ENCODE data around the gene ZNF470.

Gene ZNF470

DNA sequence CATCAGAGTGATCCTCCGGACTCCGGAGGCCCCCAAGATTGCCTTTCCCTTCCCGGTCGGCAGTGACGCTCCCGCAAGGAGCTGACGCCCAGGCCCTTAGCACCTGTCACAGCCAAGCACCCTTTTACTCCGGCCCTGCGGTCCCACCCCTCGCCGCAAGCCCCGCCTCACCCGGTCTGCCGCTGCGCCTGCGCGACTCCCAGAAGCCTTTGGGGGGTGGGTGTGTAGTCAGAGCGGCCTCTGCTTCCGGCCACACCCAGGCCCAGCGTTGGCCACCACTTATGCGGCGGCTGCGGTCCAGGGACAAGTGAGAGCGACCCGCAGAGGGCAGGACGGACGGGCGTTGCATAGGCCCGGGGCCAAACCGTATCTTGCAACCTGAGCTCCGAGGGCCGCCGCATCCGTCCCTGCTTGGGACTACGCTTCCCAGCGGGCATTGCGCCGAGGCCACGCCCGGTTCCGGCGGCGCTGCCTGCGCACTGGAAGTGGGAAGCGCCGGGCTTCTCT lies 29.0 kb upstream of the ZNF470 start (continued):
- TF ChIP-seq ZBTB20 (tag by site-specific recombination; IDR thresholded peaks at IDR 0.05) (peak; percentile 16; the same call in 1 of the 2 replicates), KLF9 (tag by site-specific recombination; IDR thresholded peaks at IDR 0.05; ENCODE audit: low read depth) (peak; percentile 98), KLF1 (tag by site-specific recombination; IDR thresholded peaks at IDR 0.05) (peak; percentile 93), MZF1 (tag by site-specific recombination; IDR thresholded peaks at IDR 0.05; ENCODE audit: borderline replicate concordance) (no peak), SP3 (tag by site-specific recombination; IDR thresholded peaks at IDR 0.05) (peak; percentile 99), ZNF629 (tag by site-specific recombination; IDR thresholded peaks at IDR 0.05) (peak; percentile 12; the same call in 1 of the 2 replicates), ZBTB21 (tag by site-specific recombination; IDR thresholded peaks at IDR 0.05) (0 out of 2 replicates have a peak, but pooled peaks have one; percentile 19), ZNF76 (tag by site-specific recombination; IDR thresholded peaks at IDR 0.05; ENCODE audit: borderline replicate concordance, low read depth) (peak; percentile 98), GLIS1 (tag by site-specific recombination; IDR thresholded peaks at IDR 0.05) (peak; percentile 28), ZNF433 (tag by site-specific recombination; IDR thresholded peaks at IDR 0.05; ENCODE audit: low read depth) (no peak), ZBTB17 (tag by site-specific recombination; IDR thresholded peaks at IDR 0.05) (peak; percentile 37; the same call in 1 of the 2 replicates), SCRT2 (tag by site-specific recombination; IDR thresholded peaks at IDR 0.05) (peak; percentile 33; the same call in 1 of the 2 replicates), BCL11A (tag by site-specific recombination; IDR thresholded peaks at IDR 0.05; ENCODE audit: low read depth) (no peak), KLF8 (tag by site-specific recombination; IDR thresholded peaks at IDR 0.05) (peak; percentile 100), KLF10 (tag by site-specific recombination; IDR thresholded peaks at IDR 0.05) (peak; percentile 97), ZFHX2 (tag by site-specific recombination; conservative IDR thresholded peaks at IDR 0.05) (peak; percentile 65), ZNF843 (tag by site-specific recombination; IDR thresholded peaks at IDR 0.05) (peak; percentile 45; the same call in 1 of the 2 replicates), ZNF514 (tag by site-specific recombination; IDR thresholded peaks at IDR 0.05) (no peak), ZNF202 (tag by site-specific recombination; IDR thresholded peaks at IDR 0.05; ENCODE audit: borderline replicate concordance) (no peak)
- TF ChIP-seq, protein P1, sequence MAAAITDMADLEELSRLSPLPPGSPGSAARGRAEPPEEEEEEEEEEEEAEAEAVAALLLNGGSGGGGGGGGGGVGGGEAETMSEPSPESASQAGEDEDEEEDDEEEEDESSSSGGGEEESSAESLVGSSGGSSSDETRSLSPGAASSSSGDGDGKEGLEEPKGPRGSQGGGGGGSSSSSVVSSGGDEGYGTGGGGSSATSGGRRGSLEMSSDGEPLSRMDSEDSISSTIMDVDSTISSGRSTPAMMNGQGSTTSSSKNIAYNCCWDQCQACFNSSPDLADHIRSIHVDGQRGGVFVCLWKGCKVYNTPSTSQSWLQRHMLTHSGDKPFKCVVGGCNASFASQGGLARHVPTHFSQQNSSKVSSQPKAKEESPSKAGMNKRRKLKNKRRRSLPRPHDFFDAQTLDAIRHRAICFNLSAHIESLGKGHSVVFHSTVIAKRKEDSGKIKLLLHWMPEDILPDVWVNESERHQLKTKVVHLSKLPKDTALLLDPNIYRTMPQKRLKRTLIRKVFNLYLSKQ (tag by site-specific recombination; IDR thresholded peaks at IDR 0.05; ENCODE audit: borderline replicate concordance): no peak
- TF ChIP-seq, protein P2, sequence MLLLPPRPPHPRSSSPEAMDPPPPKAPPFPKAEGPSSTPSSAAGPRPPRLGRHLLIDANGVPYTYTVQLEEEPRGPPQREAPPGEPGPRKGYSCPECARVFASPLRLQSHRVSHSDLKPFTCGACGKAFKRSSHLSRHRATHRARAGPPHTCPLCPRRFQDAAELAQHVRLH (tag by site-specific recombination; IDR thresholded peaks at IDR 0.05): 0 out of 2 replicates have a peak, but pooled peaks have one; percentile 59
- TF ChIP-seq, protein P3, sequence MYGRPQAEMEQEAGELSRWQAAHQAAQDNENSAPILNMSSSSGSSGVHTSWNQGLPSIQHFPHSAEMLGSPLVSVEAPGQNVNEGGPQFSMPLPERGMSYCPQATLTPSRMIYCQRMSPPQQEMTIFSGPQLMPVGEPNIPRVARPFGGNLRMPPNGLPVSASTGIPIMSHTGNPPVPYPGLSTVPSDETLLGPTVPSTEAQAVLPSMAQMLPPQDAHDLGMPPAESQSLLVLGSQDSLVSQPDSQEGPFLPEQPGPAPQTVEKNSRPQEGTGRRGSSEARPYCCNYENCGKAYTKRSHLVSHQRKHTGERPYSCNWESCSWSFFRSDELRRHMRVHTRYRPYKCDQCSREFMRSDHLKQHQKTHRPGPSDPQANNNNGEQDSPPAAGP (tag by site-specific recombination; IDR thresholded peaks at IDR 0.05): peak; percentile 65; the same call in 1 of the 2 replicates

DNA sequence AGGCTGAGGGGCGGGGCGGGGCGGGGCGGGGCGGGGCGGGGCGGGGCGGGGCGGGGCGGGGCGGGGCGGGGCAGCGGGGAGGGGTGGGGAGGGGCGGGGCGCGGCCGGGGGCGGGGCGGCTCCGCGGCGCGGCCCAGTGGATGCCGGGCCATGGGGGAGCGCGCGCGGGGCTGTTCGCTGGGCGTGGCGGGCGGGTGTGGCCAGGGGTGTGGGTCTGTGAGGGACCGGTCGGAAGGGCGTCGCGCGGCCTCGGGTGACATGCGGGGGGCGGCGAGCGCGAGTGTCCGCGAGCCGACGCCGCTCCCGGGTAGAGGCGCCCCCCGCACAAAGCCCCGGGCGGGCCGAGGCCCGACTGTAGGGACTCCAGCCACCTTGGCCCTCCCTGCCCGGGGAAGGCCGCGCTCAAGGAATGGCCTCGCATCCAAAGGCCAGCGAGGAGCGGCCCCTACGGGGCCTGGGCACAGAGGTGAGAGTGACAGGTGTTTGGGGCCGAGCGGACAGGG lies 28.5 kb upstream of the ZNF470 start, which contains the start of gene ZFP28:
Gene ZFP28 (plus strand): TSS at position 188 of the 503 bp plus-strand sequence. CDS start 71 bp downstream, at position 259.
- Histone ChIP-seq H3K4me1 (ENCODE audit: control insufficient read depth, insufficient read depth, low read length) (0 out of 2 replicates have a peak, but pooled peaks cover 4% of the 10 kb centered on the region), H3K9me3 (ENCODE audit: control insufficient read depth, insufficient read depth, low read depth, low read length) (peaks cover 6% of the 10 kb centered on the region), H3K27ac (ENCODE audit: extremely low read depth, low read depth, low read length) (peak within 1 kb of the TSS; percentile 89), H3K4me3 (ENCODE audit: low read depth, low read length) (peak within 1 kb of the TSS; percentile 84), H3K36me3 (ENCODE audit: control insufficient read depth in 2 of 2, insufficient read depth in 1 of 2, low read length in 2 of 2) (peaks cover 16 to 37% of the 10 kb centered on the region in 2 experiments)
- ChIA-PET CTCF (interaction anchor here (0.6 to 1.4 kb wide), 2 partner anchors 23 to 146 kb away, joined by 3 to 6 read pairs; partner anchors contain the start of gene ZNF582), POLR2A (interaction anchor here (1.2 kb wide), 1 partner anchor 56 kb away, joined by 5 read pairs; the partner anchor contains the start of gene ZNF71)
- TF ChIP-seq ZNF561 (tag by site-specific recombination; IDR thresholded peaks at IDR 0.05; ENCODE audit: borderline replicate concordance) (peak; percentile 68; the same call in 1 of the 2 replicates), ZNF501 (tag by site-specific recombination; IDR thresholded peaks at IDR 0.05) (no peak), ZBTB48 (tag by site-specific recombination; IDR thresholded peaks at IDR 0.05) (peak; percentile 73), ZFP37 (tag by site-specific recombination; IDR thresholded peaks at IDR 0.05) (no peak), EGR2 (tag by site-specific recombination; IDR thresholded peaks at IDR 0.05; ENCODE audit: low read depth) (no peak), ZNF610 (tag by site-specific recombination; IDR thresholded peaks at IDR 0.05; ENCODE audit: borderline replicate concordance) (peak; percentile 48; the same call in 1 of the 2 replicates), ZNF660 (tag by site-specific recombination; IDR thresholded peaks at IDR 0.05) (0 out of 2 replicates have a peak, but pooled peaks have one; percentile 24), ZNF677 (tag by site-specific recombination; IDR thresholded peaks at IDR 0.05) (0 out of 2 replicates have a peak, but pooled peaks have one; percentile 21), KLF1 (tag by site-specific recombination; IDR thresholded peaks at IDR 0.05) (peak; percentile 35), ZNF549 (tag by site-specific recombination; IDR thresholded peaks at IDR 0.05) (peak; percentile 37; the same call in 1 of the 2 replicates)
- TF ChIP-seq, protein P4, sequence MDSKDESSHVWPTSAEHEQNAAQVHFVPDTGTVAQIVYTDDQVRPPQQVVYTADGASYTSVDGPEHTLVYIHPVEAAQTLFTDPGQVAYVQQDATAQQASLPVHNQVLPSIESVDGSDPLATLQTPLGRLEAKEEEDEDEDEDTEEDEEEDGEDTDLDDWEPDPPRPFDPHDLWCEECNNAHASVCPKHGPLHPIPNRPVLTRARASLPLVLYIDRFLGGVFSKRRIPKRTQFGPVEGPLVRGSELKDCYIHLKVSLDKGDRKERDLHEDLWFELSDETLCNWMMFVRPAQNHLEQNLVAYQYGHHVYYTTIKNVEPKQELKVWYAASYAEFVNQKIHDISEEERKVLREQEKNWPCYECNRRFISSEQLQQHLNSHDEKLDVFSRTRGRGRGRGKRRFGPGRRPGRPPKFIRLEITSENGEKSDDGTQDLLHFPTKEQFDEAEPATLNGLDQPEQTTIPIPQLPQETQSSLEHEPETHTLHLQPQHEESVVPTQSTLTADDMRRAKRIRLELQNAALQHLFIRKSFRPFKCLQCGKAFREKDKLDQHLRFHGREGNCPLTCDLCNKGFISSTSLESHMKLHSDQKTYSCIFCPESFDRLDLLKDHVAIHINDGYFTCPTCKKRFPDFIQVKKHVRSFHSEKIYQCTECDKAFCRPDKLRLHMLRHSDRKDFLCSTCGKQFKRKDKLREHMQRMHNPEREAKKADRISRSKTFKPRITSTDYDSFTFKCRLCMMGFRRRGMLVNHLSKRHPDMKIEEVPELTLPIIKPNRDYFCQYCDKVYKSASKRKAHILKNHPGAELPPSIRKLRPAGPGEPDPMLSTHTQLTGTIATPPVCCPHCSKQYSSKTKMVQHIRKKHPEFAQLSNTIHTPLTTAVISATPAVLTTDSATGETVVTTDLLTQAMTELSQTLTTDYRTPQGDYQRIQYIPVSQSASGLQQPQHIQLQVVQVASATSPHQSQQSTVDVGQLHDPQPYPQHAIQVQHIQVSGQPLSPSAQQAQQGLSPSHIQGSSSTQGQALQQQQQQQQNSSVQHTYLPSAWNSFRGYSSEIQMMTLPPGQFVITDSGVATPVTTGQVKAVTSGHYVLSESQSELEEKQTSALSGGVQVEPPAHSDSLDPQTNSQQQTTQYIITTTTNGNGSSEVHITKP (tag by site-specific recombination; IDR thresholded peaks at IDR 0.05): peak; percentile 87

All from HEK293 (cell line).